Uterus (tissue), 2 donors: Measurements from ENCODE around the gene ADAMTS14.
"Not testable (repeated sequence)": the region's sequence is repeated elsewhere in the genome, so short reads cannot be mapped to it uniquely, and the experiment has no call there.

ENCODE experiments used
- POLR2A ChIP-seq, 2 donors: fragments of 450-650 bp; IDR thresholded peaks; one replicate each; pipeline ENCODE4 v1.6.1; 2016; ENCODE audit warnings: antibody characterized with exemption in 2 of 2, mild to moderate bottlenecking in 1 of 2, moderate library complexity in 1 of 2
- TF ChIP-seq, protein P1 (sequence below), 4 experiments: fragments of 200-600 bp in 2 of 4; fragments of 450-650 bp in 2 of 4; sonication (generic) in 2 of 4; IDR thresholded peaks; one replicate each; pipeline ENCODE4 v1.5.1; 2016 to 2019; ENCODE audit warnings: antibody characterized with exemption in 4 of 4, mild to moderate bottlenecking in 2 of 4, moderate library complexity in 1 of 4

DNA sequence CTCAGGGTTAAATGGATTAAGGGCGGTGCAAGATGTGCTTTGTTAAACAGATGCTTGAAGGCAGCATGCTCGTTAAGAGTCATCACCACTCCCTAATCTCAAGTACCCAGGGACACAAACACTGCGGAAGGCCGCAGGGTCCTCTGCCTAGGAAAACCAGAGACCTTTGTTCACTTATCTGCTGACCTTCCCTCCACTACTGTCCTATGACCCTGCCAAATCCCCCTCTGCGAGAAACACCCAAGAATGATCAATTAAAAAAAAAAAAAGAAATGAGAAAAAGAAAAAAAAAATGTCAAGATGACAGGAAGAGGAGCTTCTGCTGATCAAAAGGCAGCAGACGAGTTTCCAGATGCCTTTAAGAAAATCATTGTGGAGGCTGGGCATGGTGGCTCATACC is 40.6 kb upstream of the ADAMTS14 start:
- TF ChIP-seq, protein P1, sequence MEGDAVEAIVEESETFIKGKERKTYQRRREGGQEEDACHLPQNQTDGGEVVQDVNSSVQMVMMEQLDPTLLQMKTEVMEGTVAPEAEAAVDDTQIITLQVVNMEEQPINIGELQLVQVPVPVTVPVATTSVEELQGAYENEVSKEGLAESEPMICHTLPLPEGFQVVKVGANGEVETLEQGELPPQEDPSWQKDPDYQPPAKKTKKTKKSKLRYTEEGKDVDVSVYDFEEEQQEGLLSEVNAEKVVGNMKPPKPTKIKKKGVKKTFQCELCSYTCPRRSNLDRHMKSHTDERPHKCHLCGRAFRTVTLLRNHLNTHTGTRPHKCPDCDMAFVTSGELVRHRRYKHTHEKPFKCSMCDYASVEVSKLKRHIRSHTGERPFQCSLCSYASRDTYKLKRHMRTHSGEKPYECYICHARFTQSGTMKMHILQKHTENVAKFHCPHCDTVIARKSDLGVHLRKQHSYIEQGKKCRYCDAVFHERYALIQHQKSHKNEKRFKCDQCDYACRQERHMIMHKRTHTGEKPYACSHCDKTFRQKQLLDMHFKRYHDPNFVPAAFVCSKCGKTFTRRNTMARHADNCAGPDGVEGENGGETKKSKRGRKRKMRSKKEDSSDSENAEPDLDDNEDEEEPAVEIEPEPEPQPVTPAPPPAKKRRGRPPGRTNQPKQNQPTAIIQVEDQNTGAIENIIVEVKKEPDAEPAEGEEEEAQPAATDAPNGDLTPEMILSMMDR (IDR thresholded peaks at IDR 0.05), result not testable (repeated sequence)
- not testable (repeated sequence) for TF ChIP-seq POLR2A (IDR thresholded peaks at IDR 0.05)
